BLaER1 treated with 17β-estradiol and CSF1 and Interleukin-3, amounts not matched to agents 10 nM and 100 nM (cell line): ENCODE measurements around the gene B3GNT9.
A peak's percentile ranks its signal among the peaks of the same experiment; 100 is the strongest.

Experiments
- H3K27ac ChIP-seq, 11 experiments: shearing (Covaris generic); formaldehyde crosslinking; 2 replicates each; pipeline ENCODE4 v1.8.1; 2022
- H3K27me3 ChIP-seq, 11 experiments: shearing (Covaris generic); formaldehyde crosslinking; 2 replicates each; pipeline ENCODE4 v1.8.1; 2022
- H3K36me3 ChIP-seq, 11 experiments: shearing (Covaris generic); formaldehyde crosslinking; 2 replicates each; pipeline ENCODE4 v1.8.1; 2022
- H3K4me1 ChIP-seq, 10 experiments: shearing (Covaris generic); formaldehyde crosslinking; 2 replicates each; pipeline ENCODE4 v1.8.1; 2022
- H3K4me2 ChIP-seq, 11 experiments: shearing (Covaris generic); formaldehyde crosslinking; 2 replicates each; pipeline ENCODE4 v1.8.1; 2022
- H3K4me3 ChIP-seq, 10 experiments: shearing (Covaris generic); formaldehyde crosslinking; 2 replicates each; pipeline ENCODE4 v1.8.1; 2022
- H3K9ac ChIP-seq, 11 experiments: shearing (Covaris generic); formaldehyde crosslinking; 2 replicates each; pipeline ENCODE4 v1.8.1; 2022
- H3K9me3 ChIP-seq, 11 experiments: shearing (Covaris generic); formaldehyde crosslinking; replicated peaks in 1 of 11; 2 replicates each; pipeline ENCODE4 v1.8.1; 2022
- H4K20me1 ChIP-seq, 11 experiments: shearing (Covaris generic); formaldehyde crosslinking; 2 replicates each; pipeline ENCODE4 v1.8.1; 2022
- Cebpa-rat ChIP-seq, 11 experiments: shearing (Covaris generic); IDR thresholded peaks; 2 replicates each; pipeline ENCODE4 v1.8.1; 2022

Gene B3GNT9

GRCh38 chr16:67112591-67113399 is 38.0 kb downstream of the B3GNT9 start:
- no peak for TF ChIP-seq Cebpa-rat (IDR thresholded peaks at IDR 0.05)
- Histone ChIP-seq H3K4me3 (no peak overlapping the region), H3K36me3 (peaks cover 26 to 56% (median 37%) of the 10 kb centered on the region in 11 experiments; a peak in 21 of 22 replicates), H3K27ac (peak overlapping the region in 1 of 11 experiments; percentile 11; a peak in 1 of 22 replicates), H3K4me2 (peak overlapping the region in 3 of 11 experiments; percentile 76 to 91 (median 90); a peak in 6 of 22 replicates), H3K9ac (peak overlapping the region in 2 of 11 experiments; percentile 3 to 92; a peak in 2 of 22 replicates), H3K4me1 (peaks cover 29 to 79% (median 61%) of the 10 kb centered on the region in 10 experiments), H3K9me3 (no peaks in the 10 kb centered on the region), H4K20me1 (peaks cover 13 to 71% (median 56%) of the 10 kb centered on the region in 11 experiments; a peak in 16 of 22 replicates), H3K27me3 (no peaks in the 10 kb centered on the region)

- Histone ChIP-seq H3K27me3 (no peaks in the 10 kb centered on the region), H3K36me3 (peaks cover 26 to 56% (median 34%) of the 10 kb centered on the region in 11 experiments; a peak in 20 of 22 replicates), H3K4me3 (no peak overlapping the region), H3K9me3 (no peaks in the 10 kb centered on the region), H3K9ac (peak overlapping the region in 2 of 11 experiments; percentile 90 to 92; a peak in 1 of 22 replicates), H3K4me2 (peak overlapping the region; percentile 76 to 98 (median 89)), H4K20me1 (peaks cover 13 to 63% (median 48%) of the 10 kb centered on the region in 11 experiments; a peak in 16 of 22 replicates), H3K27ac (peak overlapping the region in 6 of 11 experiments; percentile 11 to 96 (median 84); a peak in 6 of 22 replicates), H3K4me1 (peaks cover 29 to 71% (median 53%) of the 10 kb centered on the region in 10 experiments)
- TF ChIP-seq Cebpa-rat (IDR thresholded peaks at IDR 0.05) = no peak
These were observed 38.8 kb downstream of the B3GNT9 start for GRCh38 chr16:67111951-67112444.

GRCh38 chr16:67109407-67110135 is 41.2 kb downstream of the B3GNT9 start, which contains the start of gene PHAF1:
PHAF1 (plus strand) TSS chr16:67109941; CDS start chr16:67110176, 235 bp downstream.
- peaks cover 11 to 34% (median 26%) of the 10 kb centered on the region in 11 experiments; a peak in 16 of 22 replicates for H3K36me3 ChIP-seq
- H4K20me1 ChIP-seq = peaks cover 10 to 38% (median 31%) of the 10 kb centered on the region in 11 experiments; a peak in 16 of 22 replicates
- no peaks in the 10 kb centered on the region for H3K27me3 ChIP-seq
- peak within 1 kb of the TSS; percentile 83 to 100 (median 92) for H3K4me3 ChIP-seq
- peak within 1 kb of the TSS; percentile 77 to 94 (median 85) for H3K9ac ChIP-seq
- H3K9me3 ChIP-seq = no peaks in the 10 kb centered on the region
- TF ChIP-seq Cebpa-rat (IDR thresholded peaks at IDR 0.05) = no peak
- peak within 1 kb of the TSS; percentile 73 to 96 (median 81) for H3K27ac ChIP-seq
- H3K4me1 ChIP-seq = peaks cover 24 to 63% (median 36%) of the 10 kb centered on the region in 10 experiments
- H3K4me2 ChIP-seq = peak within 1 kb of the TSS; percentile 76 to 98 (median 89)

GRCh38 chr16:67108931-67109406 is 41.8 kb downstream of the B3GNT9 start:
- Histone ChIP-seq H3K27me3 (no peaks in the 10 kb centered on the region), H3K9ac (peak overlapping the region; percentile 77 to 94 (median 85); a peak in 21 of 22 replicates), H3K4me1 (peaks cover 24 to 61% (median 37%) of the 10 kb centered on the region in 10 experiments), H4K20me1 (peaks cover 10 to 34% (median 28%) of the 10 kb centered on the region in 11 experiments; a peak in 15 of 22 replicates), H3K36me3 (peaks cover 11 to 28% (median 23%) of the 10 kb centered on the region in 11 experiments; a peak in 16 of 22 replicates), H3K9me3 (no peaks in the 10 kb centered on the region), H3K4me2 (peak overlapping the region; percentile 76 to 98 (median 89)), H3K27ac (peak overlapping the region in 10 of 11 experiments; percentile 57 to 96 (median 80); a peak in 20 of 22 replicates), H3K4me3 (peak overlapping the region; percentile 83 to 100 (median 92); a peak in 19 of 20 replicates)
- TF ChIP-seq Cebpa-rat (IDR thresholded peaks at IDR 0.05) = no peak

- no peak for TF ChIP-seq Cebpa-rat (IDR thresholded peaks at IDR 0.05)
- Histone ChIP-seq H3K27ac (no peak overlapping the region), H4K20me1 (peaks cover 10 to 36% (median 26%) of the 10 kb centered on the region in 11 experiments; a peak in 15 of 22 replicates), H3K9me3 (no peaks in the 10 kb centered on the region), H3K27me3 (no peaks in the 10 kb centered on the region), H3K9ac (no peak overlapping the region), H3K4me2 (no peak overlapping the region), H3K36me3 (peaks cover 11 to 23% (median 19%) of the 10 kb centered on the region in 11 experiments; a peak in 16 of 22 replicates), H3K4me3 (no peak overlapping the region), H3K4me1 (peaks cover 24 to 57% (median 37%) of the 10 kb centered on the region in 10 experiments)
These were observed 42.3 kb downstream of the B3GNT9 start for GRCh38 chr16:67108489-67108888.

- H4K20me1 ChIP-seq = peaks cover 0 to 13% (median 1%) of the 10 kb centered on the region in 11 experiments; a peak in 12 of 22 replicates
- H3K27me3 ChIP-seq = no peaks in the 10 kb centered on the region
- peaks cover 13 to 26% (median 16%) of the 10 kb centered on the region in 11 experiments; a peak in 17 of 22 replicates for H3K36me3 ChIP-seq
- H3K27ac ChIP-seq = no peak overlapping the region
- H3K4me1 ChIP-seq = peaks cover 9 to 32% (median 16%) of the 10 kb centered on the region in 10 experiments
- H3K4me3 ChIP-seq = no peak overlapping the region
- TF ChIP-seq Cebpa-rat (IDR thresholded peaks at IDR 0.05) = no peak
- H3K9me3 ChIP-seq = no peaks in the 10 kb centered on the region
- no peak overlapping the region for H3K9ac ChIP-seq
- no peak overlapping the region; a peak in 1 of 22 replicates for H3K4me2 ChIP-seq
These were observed 44.9 kb downstream of the B3GNT9 start for GRCh38 chr16:67105881-67106280.

- Histone ChIP-seq H3K4me1 (peaks cover 6 to 30% (median 12%) of the 10 kb centered on the region in 10 experiments), H3K9me3 (no peaks in the 10 kb centered on the region), H3K4me3 (no peak overlapping the region), H3K4me2 (peak overlapping the region in 3 of 11 experiments; percentile 49 to 54 (median 51); a peak in 6 of 22 replicates), H4K20me1 (peaks cover 0 to 14% (median 5%) of the 10 kb centered on the region in 11 experiments; a peak in 8 of 22 replicates), H3K27ac (peak overlapping the region in 1 of 11 experiments; percentile 26; a peak in 2 of 22 replicates), H3K27me3 (no peaks in the 10 kb centered on the region), H3K9ac (no peak overlapping the region), H3K36me3 (peaks cover 16 to 32% (median 22%) of the 10 kb centered on the region in 11 experiments; a peak in 17 of 22 replicates)
- TF ChIP-seq Cebpa-rat (IDR thresholded peaks at IDR 0.05) = no peak
These were observed 45.6 kb downstream of the B3GNT9 start for GRCh38 chr16:67105246-67105645.

- peaks cover 6 to 30% (median 12%) of the 10 kb centered on the region in 10 experiments for H3K4me1 ChIP-seq
- H3K36me3 ChIP-seq = peaks cover 16 to 36% (median 26%) of the 10 kb centered on the region in 11 experiments; a peak in 17 of 22 replicates
- no peak overlapping the region for H3K9ac ChIP-seq
- peak overlapping the region in 3 of 11 experiments; percentile 49 to 54 (median 51); a peak in 6 of 22 replicates for H3K4me2 ChIP-seq
- H3K27me3 ChIP-seq = no peaks in the 10 kb centered on the region
- no peaks in the 10 kb centered on the region for H3K9me3 ChIP-seq
- H4K20me1 ChIP-seq = peaks cover 0 to 16% (median 9%) of the 10 kb centered on the region in 11 experiments; a peak in 8 of 22 replicates
- no peak overlapping the region for H3K4me3 ChIP-seq
- peak overlapping the region in 1 of 11 experiments; percentile 26; a peak in 2 of 22 replicates for H3K27ac ChIP-seq
- TF ChIP-seq Cebpa-rat (IDR thresholded peaks at IDR 0.05) = no peak
These were observed 46.0 kb downstream of the B3GNT9 start for GRCh38 chr16:67104845-67105244.
